CD4-positive, alpha-beta memory T cell (primary cell): Measurements from ENCODE around the gene ADAM15. TPM values are rescaled to one million over a fixed set of nuclear protein-coding genes. Genes with fewer than 3 reads are reported as not detected.

ENCODE experiments used
- CTCF ChIA-PET: fragments of 350-600 bp; sonication (Branson Sonifier 250); formaldehyde crosslinking; loops from one replicate; lab custom pipeline; 2021; ENCODE audit warnings: inconsistent platforms; ENCODE audit not compliant: partially characterized antibody; lab: Charles Lee
- POLR2A ChIA-PET: fragments of 350-600 bp; sonication (Branson Sonifier 250); formaldehyde crosslinking; loops from one replicate; lab custom pipeline; 2021; ENCODE audit not compliant: partially characterized antibody; lab: Charles Lee
- DNase-seq, 5 donors: peaks; one replicate each; pipeline versions ENCODE4 v3.0.0 to v3.0.0-alpha.2; 2020 to 2022; ENCODE audit warnings: mixed read lengths in 1 of 5
- H3K27ac ChIP-seq: one replicate; pipeline ENCODE4 v1.7.0; 2013; ENCODE audit warnings: low read depth, low read length
- H3K27me3 ChIP-seq: 2 replicates; pipeline ENCODE4 v1.7.0; 2013; ENCODE audit warnings: mild to moderate bottlenecking, low read length, moderate library complexity; ENCODE audit not compliant: insufficient read depth
- H3K36me3 ChIP-seq: 2 replicates; pipeline ENCODE4 v1.7.0; 2013; ENCODE audit warnings: mild to moderate bottlenecking, low read length, moderate library complexity; ENCODE audit not compliant: insufficient read depth
- H3K4me1 ChIP-seq: 2 replicates; pipeline ENCODE4 v1.7.0; 2013; ENCODE audit warnings: mild to moderate bottlenecking, low read length, moderate library complexity; ENCODE audit not compliant: insufficient read depth
- H3K4me3 ChIP-seq, 2 donors: one replicate each; pipeline ENCODE4 v1.7.0; 2013; ENCODE audit warnings: low read length in 2 of 2, mild to moderate bottlenecking in 1 of 2
- H3K9me3 ChIP-seq, 2 donors: one replicate each; pipeline ENCODE4 v1.7.0; 2013; ENCODE audit warnings: low read length in 2 of 2, control low read depth in 1 of 2; ENCODE audit not compliant: control insufficient read depth in 1 of 2
- H3K27ac Mint-ChIP-seq, 7 donors: one replicate each; pipeline ENCODE4 v1.8.0; 2020 to 2021; ENCODE audit warnings: mixed read lengths in 7 of 7, mild to moderate bottlenecking in 6 of 7, inconsistent platforms in 3 of 7, moderate library complexity in 3 of 7
- H3K27me3 Mint-ChIP-seq, 2 donors: one replicate each; pipeline ENCODE4 v1.8.0; 2020 to 2021; ENCODE audit warnings: mixed read lengths in 2 of 2
- H3K36me3 Mint-ChIP-seq, 2 donors: one replicate each; pipeline ENCODE4 v1.8.0; 2020 to 2021; ENCODE audit warnings: mixed read lengths in 2 of 2, inconsistent platforms in 1 of 2, mild to moderate bottlenecking in 1 of 2
- H3K4me1 Mint-ChIP-seq, 4 donors: one replicate each; pipeline ENCODE4 v1.8.0; 2020 to 2021; ENCODE audit warnings: mixed read lengths in 4 of 4, mild to moderate bottlenecking in 1 of 4
- H3K4me3 Mint-ChIP-seq, 8 donors: one replicate each; pipeline ENCODE4 v1.8.0; 2020 to 2021; ENCODE audit warnings: mixed read lengths in 8 of 8, mild to moderate bottlenecking in 7 of 8, moderate library complexity in 6 of 8, inconsistent platforms in 3 of 8
- H3K9me3 Mint-ChIP-seq, 8 donors: one replicate each; pipeline ENCODE4 v1.8.0; 2020 to 2021; ENCODE audit warnings: mixed read lengths in 8 of 8, mild to moderate bottlenecking in 5 of 8, inconsistent platforms in 3 of 8, moderate library complexity in 1 of 8
- intact Hi-C: fragments of 100-400 bp; cut with micrococcal nuclease; formaldehyde crosslinking; loops from one replicate; pipeline ENCODE4 v1.15.1; 2023
- polyA plus RNA-seq, 2 donors: library from polyadenylated mRNA; unstranded; fragments of 300-500 nt; fragmentation: Illumina TruSeq; gene quantifications; one replicate each; pipeline ENCODE4 v1.2.3, GENCODE V29; 2021
- total RNA-seq, 2 experiments: library from RNA; stranded (reverse); gene quantifications; one replicate each; pipeline ENCODE4 v1.2.3, GENCODE V29; 2021

Gene ADAM15
- total and polyA plus RNA-seq, 4 experiments from 2014 or later, result 14.8 to 39.8 (median 25.9) TPM

DNA sequence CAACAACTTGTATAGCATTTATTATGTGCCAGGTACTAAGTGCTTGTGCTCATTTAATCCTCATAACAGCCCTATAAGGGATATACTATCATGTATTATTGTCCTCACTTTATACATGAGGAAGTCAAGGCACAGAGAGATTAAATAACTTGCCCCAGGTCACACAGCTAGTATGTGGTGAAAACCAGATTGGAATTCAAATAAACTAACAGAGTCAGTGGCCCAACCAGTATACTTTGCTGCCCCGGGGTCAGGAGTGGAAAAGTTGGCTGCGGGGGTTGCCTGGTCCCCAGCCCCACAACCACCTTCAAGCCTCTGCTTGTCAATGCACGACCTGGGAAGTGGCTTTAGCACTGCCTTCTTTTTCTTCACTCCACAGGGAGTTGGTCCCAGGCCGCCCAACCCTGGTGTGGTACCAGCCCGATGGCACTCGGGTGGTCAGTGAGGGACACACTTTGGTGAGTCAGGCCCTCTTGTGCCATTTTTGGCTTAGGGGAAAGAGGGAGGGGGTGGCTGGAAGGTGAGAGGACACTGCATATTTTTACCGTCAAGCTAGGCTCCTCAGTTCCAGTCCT lies 2.5 kb downstream of the ADAM15 start:
- Histone ChIP-seq H3K27me3 (no peaks in the 10 kb centered on the region), H3K4me1 (peaks cover 27% of the 10 kb centered on the region), H3K9me3 (no peaks in the 10 kb centered on the region), H3K27ac (no peak overlapping the region), H3K36me3 (peaks cover 3% of the 10 kb centered on the region), H3K4me3 (no peak overlapping the region)
- Mint-ChIP-seq H3K27ac (peak overlapping the region in 3 of 7 donors; percentile 7 to 78 (median 33)), H3K36me3 (peaks cover 0 to 17% of the 10 kb centered on the region in 2 donors), H3K4me1 (peaks cover 14 to 33% (median 27%) of the 10 kb centered on the region in 4 donors), H3K4me3 (peak overlapping the region in 3 of 8 donors; percentile 56 to 74 (median 66)), H3K27me3 (no peaks in the 10 kb centered on the region), H3K9me3 (no peaks in the 10 kb centered on the region)
- no peak for DNase-seq
- ChIA-PET CTCF (interaction anchor here (1.1 to 10.7 kb wide), 8 partner anchors 7 to 119 kb away, joined by 3 to 203 read pairs (median 10); partner anchors contain the start of genes EFNA4 and KRTCAP2), POLR2A (interaction anchor here (1.0 to 6.9 kb wide), 3 partner anchors 8 to 27 kb away, joined by 4 to 83 read pairs (median 5); partner anchors contain the start of gene EFNA4)
- intact Hi-C loops, result loop anchor here (5.0 kb wide), 1 partner anchor 51 kb away; the partner anchor contains the start of gene ZBTB7B

GRCh38 chr1:155057104-155057503 lies 6.0 kb downstream of the ADAM15 start:
- POLR2A ChIA-PET, result interaction anchor here (1.2 kb wide), 1 partner anchor 28 kb away, joined by 4 read pairs; no protein-coding TSS in a partner anchor

GRCh38 chr1:155057788-155058211 lies 6.7 kb downstream of the ADAM15 start:
- H3K9me3 ChIP-seq, result no peaks in the 10 kb centered on the region
- no peak overlapping the region for H3K4me3 Mint-ChIP-seq
- ChIA-PET POLR2A (interaction anchor here (1.2 kb wide), 1 partner anchor 27 kb away, joined by 4 read pairs; no protein-coding TSS in a partner anchor), CTCF (interaction anchor here (1.4 to 9.1 kb wide), 4 partner anchors 10 to 388 kb away, joined by 3 to 203 read pairs (median 6); partner anchors contain the start of gene ADAM15)
- H3K4me3 ChIP-seq, result no peak overlapping the region
- H3K4me1 Mint-ChIP-seq, result peaks cover 11 to 22% (median 19%) of the 10 kb centered on the region in 4 donors
- no peaks in the 10 kb centered on the region for H3K27me3 ChIP-seq
- no peaks in the 10 kb centered on the region for H3K9me3 Mint-ChIP-seq
- no peak for DNase-seq
- peaks cover 3% of the 10 kb centered on the region for H3K36me3 ChIP-seq
- peaks cover 0 to 24% of the 10 kb centered on the region in 2 donors for H3K36me3 Mint-ChIP-seq
- H3K27me3 Mint-ChIP-seq, result no peaks in the 10 kb centered on the region
- no peak overlapping the region for H3K27ac ChIP-seq
- peaks cover 26% of the 10 kb centered on the region for H3K4me1 ChIP-seq
- H3K27ac Mint-ChIP-seq, result no peak overlapping the region
- intact Hi-C loops, result no loop called here

More at GRCh38 chr1:155057104-155057503, 6.0 kb downstream of the ADAM15 start:
- no peak overlapping the region for H3K4me3 ChIP-seq
- peaks cover 3% of the 10 kb centered on the region for H3K36me3 ChIP-seq
- no peak for DNase-seq
- H3K4me1 ChIP-seq, result peaks cover 26% of the 10 kb centered on the region
- no peaks in the 10 kb centered on the region for H3K27me3 Mint-ChIP-seq
- H3K27me3 ChIP-seq, result no peaks in the 10 kb centered on the region
- CTCF ChIA-PET, result interaction anchor here (1.3 to 9.1 kb wide), 6 partner anchors 9 to 388 kb away, joined by 3 to 203 read pairs (median 6); partner anchors contain the start of gene ADAM15
- intact Hi-C loops, result no loop called here
- no peak overlapping the region for H3K27ac ChIP-seq
- peaks cover 15 to 23% (median 21%) of the 10 kb centered on the region in 4 donors for H3K4me1 Mint-ChIP-seq
- H3K4me3 Mint-ChIP-seq, result no peak overlapping the region
- H3K9me3 Mint-ChIP-seq, result no peaks in the 10 kb centered on the region
- H3K36me3 Mint-ChIP-seq, result peaks cover 0 to 24% of the 10 kb centered on the region in 2 donors
- no peaks in the 10 kb centered on the region for H3K9me3 ChIP-seq
- no peak overlapping the region for H3K27ac Mint-ChIP-seq

DNA sequence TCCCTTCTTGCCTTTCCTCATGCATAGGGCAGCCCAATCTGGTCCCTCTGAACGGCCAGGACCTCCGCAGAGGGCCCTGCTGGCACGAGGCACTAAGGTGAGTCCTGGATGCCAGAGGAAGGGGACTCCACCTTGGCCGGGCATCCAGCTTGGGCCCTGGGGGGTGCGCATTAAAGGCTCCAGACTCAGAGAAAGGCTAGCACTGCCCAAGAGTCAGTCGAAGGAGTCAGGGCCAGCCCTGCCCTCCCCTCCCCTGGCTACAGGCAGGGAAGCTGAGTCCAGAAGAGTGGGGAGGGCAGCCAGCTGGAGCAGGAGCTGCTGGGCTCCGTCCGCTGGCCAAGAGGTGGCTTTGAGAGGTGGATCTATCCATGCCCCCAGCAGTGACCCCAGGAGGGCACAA lies 9.6 kb downstream of the ADAM15 start:
- peaks cover 0 to 27% of the 10 kb centered on the region in 2 donors for H3K36me3 Mint-ChIP-seq
- no peak for DNase-seq
- intact Hi-C loops, result loop anchor here (1.0 to 10.0 kb wide), 7 partner anchors 8 to 580 kb away; partner anchors contain the start of gene PYGO2
- no peaks in the 10 kb centered on the region for H3K27me3 Mint-ChIP-seq
- H3K27ac ChIP-seq, result no peak overlapping the region
- no peaks in the 10 kb centered on the region for H3K27me3 ChIP-seq
- H3K4me1 ChIP-seq, result peaks cover 35% of the 10 kb centered on the region
- H3K27ac Mint-ChIP-seq, result no peak overlapping the region
- ChIA-PET POLR2A (interaction anchor here (1.3 to 6.4 kb wide), 4 partner anchors 9 to 100 kb away, joined by 3 to 83 read pairs (median 49); partner anchors contain the start of gene ADAM15), CTCF (interaction anchor here (1.0 to 9.1 kb wide), 15 partner anchors 10 to 501 kb away, joined by 3 to 203 read pairs (median 9); partner anchors contain the start of genes ADAM15, EFNA3, PBXIP1 and PMVK)
- H3K9me3 ChIP-seq, result no peaks in the 10 kb centered on the region
- peaks cover 3% of the 10 kb centered on the region for H3K36me3 ChIP-seq
- no peaks in the 10 kb centered on the region for H3K9me3 Mint-ChIP-seq
- H3K4me1 Mint-ChIP-seq, result peaks cover 20 to 37% (median 28%) of the 10 kb centered on the region in 4 donors
- no peak overlapping the region for H3K4me3 ChIP-seq
- no peak overlapping the region for H3K4me3 Mint-ChIP-seq

- DNase-seq, result peak; percentile 88 to 93 (median 90)
- H3K27ac ChIP-seq, result no peak overlapping the region
- H3K27me3 Mint-ChIP-seq, result no peaks in the 10 kb centered on the region
- H3K4me1 ChIP-seq, result peaks cover 35% of the 10 kb centered on the region
- no peaks in the 10 kb centered on the region for H3K9me3 ChIP-seq
- CTCF ChIA-PET, result interaction anchor here (0.6 to 9.1 kb wide), 23 partner anchors 9 to 654 kb away, joined by 3 to 203 read pairs (median 5); partner anchors contain the start of genes ADAM15, EFNA3, KRTCAP2 and PMVK
- peak overlapping the region; percentile 58 to 83 (median 66) for H3K4me3 Mint-ChIP-seq
- peaks cover 0 to 22% of the 10 kb centered on the region in 2 donors for H3K36me3 Mint-ChIP-seq
- POLR2A ChIA-PET, result interaction anchor here (0.6 to 6.4 kb wide), 10 partner anchors 10 to 502 kb away, joined by 3 to 83 read pairs (median 4); partner anchors contain the start of genes ADAM15, FLAD1, PBXIP1 and ZBTB7B
- peaks cover 3% of the 10 kb centered on the region for H3K36me3 ChIP-seq
- intact Hi-C loops, result loop anchor here (1.0 to 10.0 kb wide), 7 partner anchors 9 to 581 kb away; partner anchors contain the start of gene PYGO2
- H3K4me1 Mint-ChIP-seq, result peaks cover 23 to 44% (median 32%) of the 10 kb centered on the region in 4 donors
- H3K4me3 ChIP-seq, result no peak overlapping the region
- H3K27me3 ChIP-seq, result no peaks in the 10 kb centered on the region
- no peaks in the 10 kb centered on the region for H3K9me3 Mint-ChIP-seq
- H3K27ac Mint-ChIP-seq, result peak overlapping the region; percentile 22 to 82 (median 48)
Measured at GRCh38 chr1:155061381-155062150, 10.4 kb downstream of the ADAM15 start.

DNA sequence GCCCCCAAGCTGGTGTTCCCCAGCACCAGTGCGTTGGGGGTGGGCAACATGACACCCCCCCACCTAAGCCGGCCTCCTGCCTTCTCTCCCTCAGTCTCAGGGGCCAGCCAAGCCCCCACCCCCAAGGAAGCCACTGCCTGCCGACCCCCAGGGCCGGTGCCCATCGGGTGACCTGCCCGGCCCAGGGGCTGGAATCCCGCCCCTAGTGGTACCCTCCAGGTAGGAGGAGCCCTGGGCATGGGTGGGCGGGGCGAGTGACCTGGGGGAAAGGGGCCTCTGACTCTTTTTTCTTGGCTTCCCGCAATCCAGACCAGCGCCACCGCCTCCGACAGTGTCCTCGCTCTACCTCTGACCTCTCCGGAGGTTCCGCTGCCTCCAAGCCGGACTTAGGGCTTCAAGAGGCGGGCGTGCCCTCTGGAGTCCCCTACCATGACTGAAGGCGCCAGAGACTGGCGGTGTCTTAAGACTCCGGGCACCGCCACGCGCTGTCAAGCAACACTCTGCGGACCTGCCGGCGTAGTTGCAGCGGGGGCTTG lies 11.1 kb downstream of the ADAM15 start:
- peak overlapping the region in 1 of 2 donors; percentile 70 for H3K4me3 ChIP-seq
- no peak for DNase-seq
- H3K27ac ChIP-seq, result no peak overlapping the region
- peaks cover 23 to 48% (median 32%) of the 10 kb centered on the region in 4 donors for H3K4me1 Mint-ChIP-seq
- ChIA-PET CTCF (interaction anchor here (0.6 to 9.1 kb wide), 22 partner anchors 8 to 655 kb away, joined by 3 to 203 read pairs (median 6); partner anchors contain the start of genes ADAM15, EFNA3, KRTCAP2 and PMVK), POLR2A (interaction anchor here (0.6 to 6.4 kb wide), 12 partner anchors 11 to 503 kb away, joined by 3 to 83 read pairs (median 4); partner anchors contain the start of genes ADAM15, EFNA3, FLAD1 and PBXIP1)
- H3K27ac Mint-ChIP-seq, result peak overlapping the region in 3 of 7 donors; percentile 50 to 82 (median 74)
- intact Hi-C loops, result loop anchor here (10.0 kb wide), 1 partner anchor 297 kb away; no protein-coding TSS in a partner anchor
- H3K27me3 Mint-ChIP-seq, result no peaks in the 10 kb centered on the region
- peaks cover 35% of the 10 kb centered on the region for H3K4me1 ChIP-seq
- peak overlapping the region in 4 of 8 donors; percentile 91 to 99 (median 95) for H3K4me3 Mint-ChIP-seq
- H3K36me3 Mint-ChIP-seq, result peaks cover 4 to 25% of the 10 kb centered on the region in 2 donors
- no peaks in the 10 kb centered on the region for H3K9me3 Mint-ChIP-seq
- no peaks in the 10 kb centered on the region for H3K27me3 ChIP-seq
- H3K9me3 ChIP-seq, result no peaks in the 10 kb centered on the region
- H3K36me3 ChIP-seq, result peaks cover 3% of the 10 kb centered on the region
